DMS153 (cell line): ENCODE results near the gene MAN1A2.
A peak's percentile ranks its signal among the peaks of the same experiment; 100 is the strongest.
"Not testable (repeated sequence)": the region's sequence is repeated elsewhere in the genome, so short reads cannot be mapped to it uniquely, and the experiment has no call there.

Experiments used
- DNase-seq: peaks from one replicate; lab custom pipeline; 2025; lab: John Stamatoyannopoulos, UW

MAN1A2 gene

GRCh38 chr1:117367046-117368025, at the start of gene MAN1A2:
Gene MAN1A2 (plus strand): TSS chr1:117367449. CDS start chr1:117368184, 735 bp downstream.
- peak; percentile 60 for DNase-seq

GRCh38 chr1:117318011-117318410, 49.2 kb upstream of the MAN1A2 start:
- DNase-seq = no peak

GRCh38 chr1:117318426-117318825, 48.8 kb upstream of the MAN1A2 start:
- DNase-seq = no peak

GRCh38 chr1:117320515-117320914, 46.7 kb upstream of the MAN1A2 start:
- no peak for DNase-seq

GRCh38 chr1:117321680-117322609, 45.3 kb upstream of the MAN1A2 start:
- DNase-seq = no peak

GRCh38 chr1:117324357-117324756, 42.9 kb upstream of the MAN1A2 start:
- DNase-seq = no peak

- not testable (repeated sequence) for DNase-seq
These were observed 41.2 kb upstream of the MAN1A2 start for GRCh38 chr1:117326035-117326434.

GRCh38 chr1:117327011-117327410, 40.2 kb upstream of the MAN1A2 start:
- no peak for DNase-seq

- DNase-seq = no peak
These were observed 31.7 kb upstream of the MAN1A2 start for GRCh38 chr1:117335376-117336086.

- no peak for DNase-seq
These were observed 31.0 kb upstream of the MAN1A2 start for GRCh38 chr1:117336088-117336817.

GRCh38 chr1:117339866-117340700, 27.2 kb upstream of the MAN1A2 start:
- peak; percentile 75 for DNase-seq

- DNase-seq = no peak
These were observed 26.1 kb upstream of the MAN1A2 start for GRCh38 chr1:117341123-117341522.

GRCh38 chr1:117342397-117342796, 24.9 kb upstream of the MAN1A2 start:
- DNase-seq = no peak

- DNase-seq = peak; percentile 91
These were observed 20.9 kb upstream of the MAN1A2 start for GRCh38 chr1:117346206-117346928.

GRCh38 chr1:117347907-117348306, 19.3 kb upstream of the MAN1A2 start:
- DNase-seq = no peak

- DNase-seq = not testable (repeated sequence)
These were observed 14.6 kb upstream of the MAN1A2 start for GRCh38 chr1:117352695-117353094.

- DNase-seq = not testable (repeated sequence)
These were observed 9.2 kb upstream of the MAN1A2 start for GRCh38 chr1:117357833-117358603.

- DNase-seq = not testable (repeated sequence)
These were observed 8.7 kb upstream of the MAN1A2 start for GRCh38 chr1:117358604-117358887.
